ENCODE results near the gene FBXO48.
"Not testable (repeated sequence)": the region's sequence is repeated elsewhere in the genome, so short reads cannot be mapped to it uniquely, and the experiment has no call there.

FBXO48 gene

GRCh38 chr2:68467077-68467960 is at the start of gene FBXO48, which contains the start of gene APLF:
FBXO48 (minus strand) TSS chr2:68467294; CDS start chr2:68465145, 2,149 bp downstream.
APLF (plus strand) TSS chr2:68467585; CDS start chr2:68467732, 147 bp downstream.
- DNase-seq (ENCODE audit: low spot score) = peak; percentile 99

- no peak for DNase-seq (ENCODE audit: low spot score)
Observed at GRCh38 chr2:68516051-68516955, 49.2 kb upstream of the FBXO48 start.

- no peak for DNase-seq (ENCODE audit: low spot score)
Observed at GRCh38 chr2:68514316-68514929, 47.3 kb upstream of the FBXO48 start.

GRCh38 chr2:68512966-68513365 is 45.9 kb upstream of the FBXO48 start:
- DNase-seq (ENCODE audit: low spot score) = no peak

- DNase-seq (ENCODE audit: low spot score) = no peak
Observed at GRCh38 chr2:68512326-68512725, 45.2 kb upstream of the FBXO48 start.

GRCh38 chr2:68506170-68506569 is 39.1 kb upstream of the FBXO48 start:
- DNase-seq (ENCODE audit: low spot score) = no peak

GRCh38 chr2:68505603-68506159 is 38.6 kb upstream of the FBXO48 start:
- no peak for DNase-seq (ENCODE audit: low spot score)

GRCh38 chr2:68501768-68502167 is 34.7 kb upstream of the FBXO48 start:
- DNase-seq (ENCODE audit: low spot score) = no peak

- no peak for DNase-seq (ENCODE audit: low spot score)
Observed at GRCh38 chr2:68500649-68501048, 33.6 kb upstream of the FBXO48 start.

- DNase-seq (ENCODE audit: low spot score) = no peak
Observed at GRCh38 chr2:68499133-68499532, 32.0 kb upstream of the FBXO48 start.

- no peak for DNase-seq (ENCODE audit: low spot score)
Observed at GRCh38 chr2:68491582-68491981, 24.5 kb upstream of the FBXO48 start.

GRCh38 chr2:68489282-68489681 is 22.2 kb upstream of the FBXO48 start:
- no peak for DNase-seq (ENCODE audit: low spot score)

GRCh38 chr2:68488605-68489004 is 21.5 kb upstream of the FBXO48 start:
- not testable (repeated sequence) for DNase-seq (ENCODE audit: low spot score)

- peak; percentile 34 for DNase-seq (ENCODE audit: low spot score)
Observed at GRCh38 chr2:68487773-68488355, 20.8 kb upstream of the FBXO48 start.

GRCh38 chr2:68483011-68483410 is 15.9 kb upstream of the FBXO48 start:
- DNase-seq (ENCODE audit: low spot score) = no peak

GRCh38 chr2:68482296-68482820 is 15.3 kb upstream of the FBXO48 start:
- no peak for DNase-seq (ENCODE audit: low spot score)

- DNase-seq (ENCODE audit: low spot score) = no peak
Observed at GRCh38 chr2:68478688-68479087, 11.6 kb upstream of the FBXO48 start.

GRCh38 chr2:68476454-68476853 is 9.4 kb upstream of the FBXO48 start:
- no peak for DNase-seq (ENCODE audit: low spot score)

GRCh38 chr2:68475576-68475975 is 8.5 kb upstream of the FBXO48 start:
- no peak for DNase-seq (ENCODE audit: low spot score)

- DNase-seq (ENCODE audit: low spot score) = no peak
Observed at GRCh38 chr2:68475110-68475509, 8.0 kb upstream of the FBXO48 start.

- DNase-seq (ENCODE audit: low spot score) = no peak
Observed at GRCh38 chr2:68472796-68473414, 5.8 kb upstream of the FBXO48 start.

Data from CD4-positive, alpha-beta T cell treated with Interleukin-2 at 100 ng/mL for 4 hours (primary cell).